H1 (cell line): ENCODE measurements around the gene TUBA1A. TPM values are rescaled to one million over a fixed set of nuclear protein-coding genes. Genes with fewer than 3 reads are reported as not detected.
A peak's percentile ranks its signal among the peaks of the same experiment; 100 is the strongest.

Experiments
- CTCF ChIA-PET: fragments of 300-600 bp; sonication (Branson Sonifier 250); formaldehyde crosslinking; loops from one replicate; lab custom pipeline; 2021; ENCODE audit not compliant: partially characterized antibody; lab: Charles Lee
- POLR2A ChIA-PET: fragments of 300-600 bp; sonication (Branson Sonifier 250); formaldehyde crosslinking; loops from one replicate; lab custom pipeline; 2021; ENCODE audit warnings: inconsistent platforms; ENCODE audit not compliant: partially characterized antibody; lab: Charles Lee
- DNase-seq, 2 experiments: peaks; one replicate each; pipeline versions ENCODE4 v3.0.0 to v3.0.0-alpha.2; 2010 to 2022; ENCODE audit warnings: low spot score in 2 of 2, low read depth in 1 of 2, mixed read lengths in 1 of 2
- FAIRE-seq: peaks from 2 replicates; lab custom pipeline; 2011; peaks lifted over from hg19 to GRCh38; lab: Jason Lieb, UNC
- H2AFZ ChIP-seq: 2 replicates; pipeline ENCODE4 v1.8.1; 2012; ENCODE audit warnings: low read length, inconsistent platforms
- H2AK5ac ChIP-seq: 2 replicates; pipeline ENCODE4 v1.6.1; 2013; ENCODE audit warnings: low read depth, low read length
- H2BK120ac ChIP-seq: replicated peaks from 2 replicates; pipeline ENCODE3; 2013; ENCODE audit warnings: low read depth, low read length, inconsistent platforms
- H2BK12ac ChIP-seq: 2 replicates; pipeline ENCODE4 v1.6.1; 2013; ENCODE audit warnings: low read depth, low read length
- H2BK15ac ChIP-seq: 2 replicates; pipeline ENCODE4 v1.6.1; 2013; ENCODE audit warnings: low read length
- H2BK20ac ChIP-seq: 2 replicates; pipeline ENCODE4 v1.6.1; 2013; ENCODE audit warnings: low read length
- H2BK5ac ChIP-seq: 2 replicates; pipeline ENCODE4 v1.6.1; 2013; ENCODE audit warnings: low read depth, low read length
- H3K14ac ChIP-seq: 2 replicates; pipeline ENCODE4 v1.6.1; 2013; ENCODE audit warnings: inconsistent platforms; ENCODE audit not compliant: insufficient read length
- H3K18ac ChIP-seq: 2 replicates; pipeline ENCODE4 v1.6.1; 2013; ENCODE audit warnings: low read length; ENCODE audit errors: extremely low read depth
- H3K23ac ChIP-seq: 2 replicates; pipeline ENCODE4 v1.6.1; 2013; ENCODE audit warnings: inconsistent platforms; ENCODE audit not compliant: insufficient read length
- H3K23me2 ChIP-seq: 2 replicates; pipeline ENCODE4 v1.6.1; 2013; ENCODE audit warnings: low read depth, low read length
- H3K27ac ChIP-seq: 2 replicates; pipeline ENCODE4 v1.6.1; 2011; ENCODE audit warnings: low read depth, low read length, inconsistent platforms
- H3K27me3 ChIP-seq, 4 experiments: replicated peaks in 1 of 4; 1 replicate in 1 of 4; 2 replicates in 3 of 4; pipeline versions ENCODE4 v1.6.1 to v1.8.1; 2011 to 2013; ENCODE audit warnings: low read length in 3 of 4, mild to moderate bottlenecking in 3 of 4, inconsistent platforms in 2 of 4, mixed read lengths in 2 of 4, moderate library complexity in 1 of 4; ENCODE audit not compliant: control insufficient read depth in 3 of 4, insufficient read depth in 3 of 4; ENCODE audit errors: extremely low read depth in 1 of 4
- H3K36me3 ChIP-seq, 4 experiments: 2 replicates each; pipeline versions ENCODE4 v1.6.1 to v1.8.1; 2011 to 2013; ENCODE audit warnings: mild to moderate bottlenecking in 4 of 4, low read length in 3 of 4, moderate library complexity in 2 of 4, control low read depth in 1 of 4, inconsistent platforms in 1 of 4; ENCODE audit not compliant: insufficient read depth in 4 of 4, control insufficient read depth in 2 of 4
- H3K4ac ChIP-seq: replicated peaks from 2 replicates; pipeline ENCODE3; 2013; ENCODE audit warnings: low read length, low read depth, mixed read lengths, inconsistent platforms; ENCODE audit not compliant: insufficient read length
- H3K4me1 ChIP-seq, 4 experiments: replicated peaks in 1 of 4; 1 replicate in 1 of 4; 2 replicates in 3 of 4; pipeline versions ENCODE4 v1.6.1 to v1.8.1; 2011 to 2013; ENCODE audit warnings: low read length in 3 of 4, inconsistent platforms in 2 of 4, mixed read lengths in 1 of 4; ENCODE audit not compliant: insufficient read depth in 4 of 4, control insufficient read depth in 3 of 4
- H3K4me2 ChIP-seq, 2 experiments: 2 replicates each; pipeline versions ENCODE4 v1.6.1 to v1.8.1; 2011 to 2013; ENCODE audit warnings: low read depth in 2 of 2, low read length in 2 of 2, control low read depth in 1 of 2, inconsistent platforms in 1 of 2, mild to moderate bottlenecking in 1 of 2; ENCODE audit not compliant: insufficient read depth in 1 of 2
- H3K4me3 ChIP-seq, 4 experiments: fragments of 200-600, 300-600 bp in 1 of 4; sonication (generic), shearing (Covaris generic), sonication (Bioruptor Twin) in 1 of 4; 2 replicates each; pipeline versions ENCODE4 v1.5.1 to v1.8.1; 2011 to 2016; ENCODE audit warnings: low read length in 4 of 4, low read depth in 3 of 4, control low read depth in 2 of 4, inconsistent platforms in 2 of 4, mild to moderate bottlenecking in 2 of 4, mixed read lengths in 1 of 4, moderate library complexity in 1 of 4; ENCODE audit not compliant: insufficient read depth in 2 of 4; ENCODE audit errors: extremely low read depth in 1 of 4
- H3K56ac ChIP-seq: replicated peaks from 2 replicates; pipeline ENCODE3; 2013; ENCODE audit warnings: low read depth, mild to moderate bottlenecking, mixed read lengths, low read length, inconsistent platforms; ENCODE audit not compliant: insufficient read length
- H3K79me1 ChIP-seq: 2 replicates; pipeline ENCODE4 v1.6.1; 2013; ENCODE audit warnings: low read depth, low read length, control low read depth
- H3K79me2 ChIP-seq, 2 experiments: 2 replicates each; pipeline versions ENCODE4 v1.6.1 to v1.8.1; 2012 to 2013; ENCODE audit warnings: low read length in 2 of 2, mild to moderate bottlenecking in 2 of 2, inconsistent platforms in 1 of 2; ENCODE audit not compliant: insufficient read depth in 2 of 2, control insufficient read depth in 1 of 2
- H3K9ac ChIP-seq, 4 experiments: replicated peaks in 1 of 4; 1 replicate in 1 of 4; 2 replicates in 3 of 4; pipeline versions ENCODE4 v1.6.1 to v1.8.1; 2011 to 2013; ENCODE audit warnings: low read depth in 3 of 4, low read length in 3 of 4, control low read depth in 2 of 4, mild to moderate bottlenecking in 2 of 4, moderate library complexity in 2 of 4, inconsistent platforms in 1 of 4; ENCODE audit errors: extremely low read depth in 1 of 4
- H3K9me3 ChIP-seq, 2 experiments: 2 replicates each; pipeline versions ENCODE4 v1.6.1 to v1.8.1; 2012 to 2013; ENCODE audit warnings: mild to moderate bottlenecking in 2 of 2, moderate library complexity in 2 of 2, control low read depth in 1 of 2, inconsistent platforms in 1 of 2, low read depth in 1 of 2, low read length in 1 of 2, mixed read lengths in 1 of 2; ENCODE audit not compliant: insufficient read depth in 2 of 2
- H4K20me1 ChIP-seq, 2 experiments: replicated peaks in 1 of 2; 2 replicates each; pipeline versions ENCODE3 to v1.8.1; 2011 to 2013; ENCODE audit warnings: inconsistent platforms in 2 of 2, low read length in 2 of 2, mild to moderate bottlenecking in 1 of 2; ENCODE audit not compliant: insufficient read depth in 2 of 2, control insufficient read depth in 1 of 2
- H4K5ac ChIP-seq: 2 replicates; pipeline ENCODE4 v1.6.1; 2013; ENCODE audit warnings: low read length, low read depth, mixed read lengths, inconsistent platforms; ENCODE audit not compliant: insufficient read length
- H4K8ac ChIP-seq: 2 replicates; pipeline ENCODE4 v1.8.0; 2013; ENCODE audit warnings: mild to moderate bottlenecking, moderate library complexity, low read length, inconsistent platforms; ENCODE audit not compliant: insufficient read depth; ENCODE audit errors: extremely low read depth
- H4K91ac ChIP-seq: replicated peaks from 2 replicates; pipeline ENCODE3; 2013; ENCODE audit warnings: low read length, mixed read lengths, inconsistent platforms; ENCODE audit not compliant: insufficient read length
- CEBPB ChIP-seq: IDR thresholded peaks from 2 replicates; pipeline ENCODE4 v1.6.1; 2012; ENCODE audit warnings: low read depth, low read length
- SIN3A ChIP-seq, 2 experiments: IDR thresholded peaks in 1 of 2; conservative IDR thresholded peaks in 1 of 2; 2 replicates each; pipeline ENCODE4 v1.6.1; 2011 to 2012; ENCODE audit warnings: low read length in 2 of 2, improper control_type of control experiment in 1 of 2, low read depth in 1 of 2, mild to moderate bottlenecking in 1 of 2
- SP2 ChIP-seq: IDR thresholded peaks from 2 replicates; pipeline ENCODE4 v1.6.1; 2012; ENCODE audit warnings: mild to moderate bottlenecking, low read length, inconsistent platforms
- YY1 ChIP-seq: IDR thresholded peaks from 2 replicates; pipeline ENCODE4 v1.6.1; 2011; ENCODE audit warnings: low read depth, mild to moderate bottlenecking, low read length
- WGBS, 2 experiments: shearing (Covaris generic) in 1 of 2; methylation state at CpG; one replicate each; pipeline versions ENCODE4 v1.1.6 to v1.1.7; 2013 to 2015; ENCODE audit warnings: low lambda C conversion rate in 2 of 2, mixed read lengths in 2 of 2, inconsistent platforms in 1 of 2, low coverage in 1 of 2, missing lambda C conversion rate in 1 of 2; ENCODE audit not compliant: insufficient replicate concordance in 2 of 2, insufficient coverage in 1 of 2, insufficient read length in 1 of 2; ENCODE audit errors: extremely low coverage in 1 of 2, missing lambda C conversion rate in 1 of 2; 5-methylcytosine and 5-hydroxymethylcytosine counted together
- polyA plus RNA-seq, 7 experiments: library from polyadenylated mRNA; depleted of rRNA in 3 of 7; stranded (reverse) in 5 of 7; unstranded in 2 of 7; fragments of >200 nt in 5 of 7; fragments of 200-250 nt in 2 of 7; gene quantifications; 1 replicate in 5 of 7; 2 replicates in 1 of 7; 4 replicates in 1 of 7; pipeline versions ENCODE4 v1.2.1 to v1.2.3, GENCODE V29; 2011 to 2013; ENCODE audit warnings: missing spikeins in 2 of 7, mixed read lengths in 2 of 7
- total RNA-seq: library from RNA; stranded (reverse); fragmentation: NEBNext Ultra II Directional; extraction: Animal tissue kit (Norgen Biotek cat#: 25700); gene quantifications from 2 replicates; pipeline ENCODE4 v1.2.1, GENCODE V29; 2021
- TF ChIP-seq, protein P1 (sequence below): IDR thresholded peaks from 2 replicates; pipeline ENCODE4 v1.6.1; 2012; ENCODE audit warnings: inconsistent platforms
- TF ChIP-seq, protein P2 (sequence below): IDR thresholded peaks from 2 replicates; pipeline ENCODE4 v1.6.1; 2011; ENCODE audit warnings: low read depth, mild to moderate bottlenecking, low read length; ENCODE audit not compliant: insufficient read depth

Gene TUBA1A
- total and polyA plus RNA-seq, 2 of the 8 experiments (the other 6 are each of a cell fraction or from before 2014, with no cell fraction given): 283 to 1,018 TPM

DNA sequence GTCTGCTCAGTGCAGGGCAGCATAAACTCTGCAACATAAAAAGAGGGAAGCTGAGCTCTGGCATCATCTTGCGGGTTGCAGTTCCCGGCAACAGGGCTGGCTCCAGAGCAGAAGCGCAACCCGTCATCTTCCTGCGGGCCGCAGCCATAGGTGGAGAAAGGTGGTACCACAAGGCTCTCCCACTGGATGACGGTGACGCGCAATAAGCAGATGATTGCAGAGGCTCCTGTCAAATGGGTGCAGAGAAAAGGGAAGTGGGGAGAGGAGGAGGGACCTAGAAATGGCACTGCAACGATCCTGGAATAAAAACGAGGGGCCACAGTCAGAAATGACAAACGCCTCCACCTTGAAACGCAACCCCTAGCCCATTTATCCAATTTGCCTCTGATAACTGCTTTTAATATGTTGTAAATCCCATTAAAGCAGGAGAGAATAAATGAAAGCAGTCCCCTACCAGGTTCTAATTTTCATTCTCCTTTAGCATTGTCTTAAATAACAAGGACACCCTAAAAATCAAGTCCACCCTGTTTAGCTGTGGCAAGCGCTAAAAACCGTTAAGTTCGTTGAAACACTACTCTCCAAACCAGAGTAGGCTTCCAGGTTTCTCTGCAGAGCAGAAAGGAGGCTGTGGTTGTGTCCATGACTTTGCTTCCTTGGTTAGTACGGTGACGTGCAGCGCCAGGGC, 45.1 kb upstream of the TUBA1A start:
- Histone ChIP-seq H2BK20ac (peak overlapping the region; percentile 88; the same call in 1 of the 2 replicates), H3K14ac (no peak overlapping the region), H2BK120ac (no peak overlapping the region), H3K23me2 (no peaks in the 10 kb centered on the region), H4K8ac (peak overlapping the region; percentile 19; the same call in 1 of the 2 replicates), H4K91ac (peak overlapping the region; percentile 76), H3K9me3 (no peaks in the 10 kb centered on the region), H3K9ac (no peak overlapping the region), H2BK15ac (peak overlapping the region; percentile 92; the same call in 1 of the 2 replicates), H3K27me3 (peaks cover 0 to 2% (median 0%) of the 10 kb centered on the region in 4 experiments; a peak in 2 of 7 replicates), H4K5ac (no peak overlapping the region), H3K4me1 (peaks cover 3 to 13% (median 7%) of the 10 kb centered on the region in 4 experiments), H2BK5ac (peak overlapping the region; percentile 66; the same call in 1 of the 2 replicates), H3K79me1 (no peaks in the 10 kb centered on the region), H3K36me3 (no peaks in the 10 kb centered on the region), H2AK5ac (peak overlapping the region; percentile 43; the same call in 1 of the 2 replicates), H3K23ac (no peak overlapping the region), H3K18ac (peak overlapping the region; percentile 56; the same call in 1 of the 2 replicates), H2AFZ (peak overlapping the region; percentile 92), H3K4me2 (peak overlapping the region in 1 of 2 experiments; percentile 10; a peak in 2 of 4 replicates), H3K4ac (peak overlapping the region; percentile 46), H3K4me3 (peak overlapping the region in 2 of 4 experiments; percentile 62 to 74; a peak in 2 of 8 replicates), H2BK12ac (peak overlapping the region; percentile 68), H3K27ac (no peak overlapping the region), H3K79me2 (no peaks in the 10 kb centered on the region), H4K20me1 (no peaks in the 10 kb centered on the region), H3K56ac (no peak overlapping the region)
- no peak for DNase-seq
- ChIA-PET CTCF (interaction anchor here (0.9 to 3.8 kb wide), 12 partner anchors 10 to 147 kb away, joined by 3 to 34 read pairs (median 4); partner anchors contain the start of genes PRPH, TUBA1B and TUBA1C), POLR2A (interaction anchor here (0.8 to 2.4 kb wide), 3 partner anchors 31 to 103 kb away, joined by 3 to 17 read pairs (median 6); partner anchors contain the start of genes TUBA1B and TUBA1C)
- no peak for FAIRE-seq
- WGBS, 2 experiments: 76% methylated on average over 18 of the region's 19 CpGs; no CpG with 5 or more reads in 1 of the 2 experiments
- no peak for TF ChIP-seq YY1
- no peak for TF ChIP-seq SP2
- TF ChIP-seq SIN3A (conservative IDR thresholded peaks at IDR 0.05 in 1 of 2, IDR thresholded peaks at IDR 0.05 in 1 of 2; ENCODE audit: low read depth in 1 of 2, low read length in 2 of 2): no peak
- TF ChIP-seq, protein P1, sequence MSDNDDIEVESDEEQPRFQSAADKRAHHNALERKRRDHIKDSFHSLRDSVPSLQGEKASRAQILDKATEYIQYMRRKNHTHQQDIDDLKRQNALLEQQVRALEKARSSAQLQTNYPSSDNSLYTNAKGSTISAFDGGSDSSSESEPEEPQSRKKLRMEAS: no peak
- no peak for TF ChIP-seq CEBPB
- TF ChIP-seq, protein P2, sequence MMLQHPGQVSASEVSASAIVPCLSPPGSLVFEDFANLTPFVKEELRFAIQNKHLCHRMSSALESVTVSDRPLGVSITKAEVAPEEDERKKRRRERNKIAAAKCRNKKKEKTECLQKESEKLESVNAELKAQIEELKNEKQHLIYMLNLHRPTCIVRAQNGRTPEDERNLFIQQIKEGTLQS: no peak
